A549 (cell line): ENCODE measurements around the gene PDXK. TPM values are rescaled to one million over a fixed set of nuclear protein-coding genes. Genes with fewer than 3 reads are reported as not detected.

Experiments used
- ATAC-seq, 2 experiments: fragments of 200-7000 bp in 1 of 2; fragments of >200 bp in 1 of 2; cut with Nextera tagmentation in 1 of 2; cut with Tn5 transposase in 1 of 2; 3 replicates each; pipeline versions ENCODE4 v1.8.0 to v1.9.1; 2018 to 2020; ENCODE audit warnings: mild to moderate bottlenecking in 1 of 2, moderate library complexity in 1 of 2
- CTCF ChIA-PET: fragments of 300-600 bp; sonication (Branson Sonifier 250); formaldehyde crosslinking; extraction: SDS; loops from one replicate; lab custom pipeline; 2021; ENCODE audit warnings: antibody characterized with exemption, inconsistent platforms; lab: Yijun Ruan, JAX
- POLR2A ChIA-PET: fragments of 350-600 bp; formaldehyde crosslinking; extraction: SDS; loops from one replicate; lab custom pipeline; 2021; ENCODE audit warnings: antibody characterized with exemption, inconsistent platforms; lab: Yijun Ruan, JAX
- DNase-seq, 2 experiments: peaks; one replicate each; pipeline versions ENCODE4 v3.0.0 to v3.0.0-alpha.2; 2011 to 2016; ENCODE audit warnings: low read depth in 1 of 2, low spot score in 1 of 2
- FAIRE-seq: peaks from 2 replicates; lab custom pipeline; 2011; peaks lifted over from hg19 to GRCh38; lab: Jason Lieb, UNC
- H3K27ac ChIP-seq, 2 experiments: fragments of >200 bp; sonication (Bioruptor Twin); formaldehyde crosslinking; 3 replicates each; pipeline ENCODE4 v1.5.1; 2016 to 2017
- H3K4me1 ChIP-seq: fragments of >200 bp; sonication (Bioruptor Twin); formaldehyde crosslinking; 3 replicates; pipeline ENCODE4 v1.6.1; 2016
- H3K4me2 ChIP-seq: fragments of >200 bp; sonication (Bioruptor Twin); formaldehyde crosslinking; 3 replicates; pipeline ENCODE4 v1.6.1; 2016
- H3K4me3 ChIP-seq: fragments of >200 bp; sonication (Bioruptor Twin); formaldehyde crosslinking; 3 replicates; pipeline ENCODE4 v1.5.1; 2016
- H3K9me3 ChIP-seq: fragments of >200 bp; sonication (Bioruptor Twin); formaldehyde crosslinking; 3 replicates; pipeline ENCODE4 v1.6.1; 2016
- BCL3 ChIP-seq: fragments of >200 bp; sonication (Bioruptor Twin); formaldehyde crosslinking; IDR thresholded peaks from 3 replicates; pipeline ENCODE4 v1.6.1; 2016
- BHLHE40 ChIP-seq: IDR thresholded peaks from 2 replicates; pipeline ENCODE4 v1.6.1; 2012; ENCODE audit warnings: low read depth, low read length, inconsistent platforms
- CTCF ChIP-seq: fragments of >200 bp; sonication (Bioruptor Twin); formaldehyde crosslinking; IDR thresholded peaks from 3 replicates; pipeline ENCODE4 v1.5.1; 2016
- EHF ChIP-seq: fragments of 250-450 bp; sonication (Bioruptor Pico); IDR thresholded peaks from 2 replicates; pipeline ENCODE4 v1.5.0; 2020; ENCODE audit warnings: mild to moderate bottlenecking
- ESRRA ChIP-seq: fragments of 150-350 bp; IDR thresholded peaks from 2 replicates; pipeline ENCODE4 v1.6.1; 2014; ENCODE audit warnings: mild to moderate bottlenecking, low read length, borderline replicate concordance
- HOXB13 ChIP-seq: fragments of 250-450 bp; sonication (Bioruptor Pico); IDR thresholded peaks from 2 replicates; pipeline ENCODE4 v1.5.0; 2020; ENCODE audit warnings: low read depth, mild to moderate bottlenecking, moderate library complexity
- JUN ChIP-seq, 2 experiments: fragments of >200 bp; sonication (Bioruptor Twin); formaldehyde crosslinking; IDR thresholded peaks; 2 replicates in 1 of 2; 3 replicates in 1 of 2; pipeline ENCODE4 v1.6.1; 2016 to 2017
- JUNB ChIP-seq: fragments of >200 bp; sonication (Bioruptor Twin); formaldehyde crosslinking; IDR thresholded peaks from 2 replicates; pipeline ENCODE4 v1.6.1; 2016
- MAFK ChIP-seq: fragments of 450-650 bp; IDR thresholded peaks from 2 replicates; pipeline ENCODE4 v1.6.1; 2014; ENCODE audit not compliant: partially characterized antibody
- MAX ChIP-seq: IDR thresholded peaks from 2 replicates; pipeline ENCODE4 v1.6.1; 2012
- RAD21 ChIP-seq, 2 experiments: fragments of >200 bp in 1 of 2; sonication (Bioruptor Twin) in 1 of 2; formaldehyde crosslinking in 1 of 2; IDR thresholded peaks in 1 of 2; conservative IDR thresholded peaks in 1 of 2; 2 replicates in 1 of 2; 3 replicates in 1 of 2; pipeline ENCODE4 v1.6.1; 2012 to 2018; ENCODE audit warnings: inconsistent platforms in 1 of 2
- RFX5 ChIP-seq: fragments of 450-650 bp; IDR thresholded peaks from 2 replicates; pipeline ENCODE4 v1.7.1; 2014; ENCODE audit warnings: antibody characterized with exemption, mild to moderate bottlenecking, moderate library complexity
- ZC3H11A ChIP-seq: fragments of 450-650 bp; IDR thresholded peaks from 2 replicates; pipeline ENCODE4 v1.6.1; 2014; ENCODE audit warnings: antibody characterized with exemption, mild to moderate bottlenecking
- WGBS: methylation state at CpG from one replicate; pipeline ENCODE4 v1.1.6; 2017; ENCODE audit errors: missing lambda C conversion rate; 5-methylcytosine and 5-hydroxymethylcytosine counted together
- polyA plus RNA-seq, 4 experiments: library from polyadenylated mRNA; depleted of rRNA in 3 of 4; stranded (reverse); fragments of >200 nt; fragmentation: RNase III in 1 of 4; extraction: RNeasy Plus Mini Kit Qiagen cat#74134 plus additional on column Dnase treatment in 1 of 4; gene quantifications; 2 replicates in 3 of 4; 3 replicates in 1 of 4; pipeline ENCODE4 v1.2.3, GENCODE V29; 2011 to 2017
- TF ChIP-seq, protein P1 (sequence below): fragments of 450-650 bp; IDR thresholded peaks from 2 replicates; pipeline ENCODE4 v1.6.1; 2014; ENCODE audit warnings: antibody characterized with exemption

PDXK gene
- polyA plus RNA-seq, 2 of the 4 experiments (the other 2 are of a cell fraction): 220 to 292 TPM

DNA sequence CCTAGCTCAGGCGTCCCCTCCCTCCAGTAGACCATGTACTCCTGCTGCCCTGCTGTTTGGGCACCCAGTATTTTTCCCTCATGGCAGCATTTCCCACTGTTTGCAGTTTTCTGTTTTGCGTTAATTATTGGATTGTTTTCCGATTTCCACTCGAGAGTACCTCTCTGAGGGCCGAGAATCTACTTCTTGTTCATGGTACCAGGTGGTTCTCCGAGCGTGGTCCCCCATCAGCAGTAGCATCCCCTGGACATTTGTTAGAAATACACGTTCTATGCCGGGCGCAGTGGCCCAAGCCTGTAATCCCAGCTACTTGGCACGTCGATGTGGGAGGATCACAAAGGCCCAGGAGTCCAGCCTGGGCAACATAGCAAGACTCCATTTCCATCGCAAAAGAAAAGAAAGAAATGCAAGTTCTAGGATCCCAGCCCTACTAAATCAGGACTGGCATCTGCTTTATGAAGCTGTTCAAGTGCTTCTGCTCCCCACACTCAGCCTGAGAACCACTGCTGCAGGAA, 71.1 kb downstream of the PDXK start:
- no peak for TF ChIP-seq MAX
- TF ChIP-seq, protein P1, sequence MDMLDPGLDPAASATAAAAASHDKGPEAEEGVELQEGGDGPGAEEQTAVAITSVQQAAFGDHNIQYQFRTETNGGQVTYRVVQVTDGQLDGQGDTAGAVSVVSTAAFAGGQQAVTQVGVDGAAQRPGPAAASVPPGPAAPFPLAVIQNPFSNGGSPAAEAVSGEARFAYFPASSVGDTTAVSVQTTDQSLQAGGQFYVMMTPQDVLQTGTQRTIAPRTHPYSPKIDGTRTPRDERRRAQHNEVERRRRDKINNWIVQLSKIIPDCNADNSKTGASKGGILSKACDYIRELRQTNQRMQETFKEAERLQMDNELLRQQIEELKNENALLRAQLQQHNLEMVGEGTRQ: no peak
- peak overlapping the region; percentile 91 for H3K4me3 ChIP-seq
- no peak for FAIRE-seq
- peak overlapping the region; percentile 82 for H3K4me2 ChIP-seq
- ChIA-PET POLR2A (no interaction called here), CTCF (interaction anchor here (0.6 to 2.7 kb wide), 10 partner anchors 9 to 208 kb away, joined by 3 to 12 read pairs (median 4); no protein-coding TSS in a partner anchor)
- ATAC-seq: no peak
- no peak for DNase-seq
- peak overlapping the region; percentile 76 to 99 for H3K27ac ChIP-seq
- H3K9me3 ChIP-seq: no peaks in the 10 kb centered on the region
- H3K4me1 ChIP-seq: peaks cover 8% of the 10 kb centered on the region; the same call in 1 of the 3 replicates
- 0% methylated on average over 8 of the region's 13 CpGs for WGBS

GRCh38 chr21:43792406-43792805, 73.5 kb downstream of the PDXK start:
- TF ChIP-seq ESRRA (no peak), MAFK (no peak)
- 84% methylated on average over 8 of the region's 8 CpGs for WGBS
- H3K4me2 ChIP-seq: no peak overlapping the region
- no peak for FAIRE-seq
- H3K27ac ChIP-seq: no peak overlapping the region
- H3K4me1 ChIP-seq: peaks cover 8% of the 10 kb centered on the region; the same call in 1 of the 3 replicates
- no peak overlapping the region for H3K4me3 ChIP-seq
- no peak for ATAC-seq
- no peak for DNase-seq
- ChIA-PET POLR2A (no interaction called here), CTCF (no interaction called here)
- H3K9me3 ChIP-seq: no peaks in the 10 kb centered on the region

GRCh38 chr21:43793243-43793642, 74.3 kb downstream of the PDXK start:
- no peak for ATAC-seq
- Histone ChIP-seq H3K4me2 (no peak overlapping the region), H3K27ac (no peak overlapping the region), H3K4me3 (no peak overlapping the region), H3K4me1 (peaks cover 8% of the 10 kb centered on the region; the same call in 1 of the 3 replicates), H3K9me3 (no peaks in the 10 kb centered on the region)
- ChIA-PET POLR2A (no interaction called here), CTCF (no interaction called here)
- TF ChIP-seq EHF (CRISPR knock-in tag): no peak
- FAIRE-seq: no peak
- DNase-seq: no peak
- WGBS: 98% methylated on average over 15 of the region's 16 CpGs

GRCh38 chr21:43794311-43794710, 75.4 kb downstream of the PDXK start:
- POLR2A ChIA-PET: no interaction called here

More at GRCh38 chr21:43794311-43794710, 75.4 kb downstream of the PDXK start:
- H3K9me3 ChIP-seq: no peaks in the 10 kb centered on the region
- H3K4me3 ChIP-seq: no peak overlapping the region
- no peak overlapping the region for H3K4me2 ChIP-seq
- CTCF ChIA-PET: no interaction called here
- H3K27ac ChIP-seq: no peak overlapping the region
- DNase-seq: no peak
- no peak for FAIRE-seq
- WGBS: 93% methylated on average over 5 of the region's 12 CpGs
- TF ChIP-seq JUN (IDR thresholded peaks at IDR 0.05) (no peak), RFX5 (no peak), JUNB (no peak), CTCF (no peak), HOXB13 (CRISPR knock-in tag) (no peak), BCL3 (no peak), RAD21 (conservative IDR thresholded peaks at IDR 0.05 in 1 of 2, IDR thresholded peaks at IDR 0.05 in 1 of 2) (no peak), BHLHE40 (no peak), ZC3H11A (no peak)
- peaks cover 8% of the 10 kb centered on the region; the same call in 1 of the 3 replicates for H3K4me1 ChIP-seq
- no peak for ATAC-seq
